ENCODE results near the gene CAPN10.

DNA sequence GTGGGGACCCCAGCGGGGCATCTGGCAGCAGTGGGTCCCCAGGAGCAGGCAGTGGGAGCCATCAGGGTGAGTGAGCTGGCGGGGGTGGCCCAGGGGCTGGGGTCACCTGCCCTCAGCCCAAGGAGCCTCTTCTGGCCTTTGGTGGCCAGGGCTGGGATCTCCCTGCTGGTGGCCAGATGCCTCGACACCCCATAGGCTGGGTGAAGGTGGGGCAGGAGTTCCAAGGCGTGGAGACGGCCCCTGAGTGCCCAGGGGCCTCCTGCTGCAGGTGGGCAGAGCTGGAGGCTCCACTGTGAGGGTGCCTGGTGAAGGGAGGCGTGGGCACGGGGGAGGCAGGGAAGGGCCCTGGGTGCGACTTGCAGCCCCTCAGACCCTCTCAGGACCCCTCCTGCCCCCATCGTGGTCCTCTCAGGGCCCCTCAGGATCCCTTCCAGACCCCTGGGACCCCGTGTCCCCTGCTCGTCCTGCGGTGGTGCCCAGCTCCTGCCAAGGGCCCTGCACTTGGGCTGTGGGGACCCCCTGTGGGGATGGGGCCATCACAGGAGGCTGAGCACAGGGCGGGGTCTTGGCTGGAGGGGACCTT lies 33.7 kb downstream of the CAPN10 start:
- no peak for TF ChIP-seq EZH2 (IDR thresholded peaks at IDR 0.05; ENCODE audit: insufficient read depth, poor library complexity, severe bottlenecking)
- no peak for TF ChIP-seq EZH2phosphoT487 (IDR thresholded peaks at IDR 0.05; ENCODE audit: insufficient read depth, low read depth)

Data from GM23248 (cell line).